Measurements from ENCODE around the gene TTK.

The TTK gene

GRCh38 chr6:79971193-79971592, 33.3 kb upstream of the TTK start:
- H3K4me3 ChIP-seq (ENCODE audit: low read depth, low read length) = no peak overlapping the region
- TF ChIP-seq MAX (IDR thresholded peaks at IDR 0.05; ENCODE audit: low read depth, low read length) (no peak), MYC (IDR thresholded peaks at IDR 0.05; ENCODE audit: low read depth, low read length) (no peak), CTCF (IDR thresholded peaks at IDR 0.05; ENCODE audit: low read depth, low read length) (no peak), POLR2A (IDR thresholded peaks at IDR 0.05; ENCODE audit: extremely low read depth, insufficient read length) (no peak)
- no peak for DNase-seq (ENCODE audit: low read depth)

DNA sequence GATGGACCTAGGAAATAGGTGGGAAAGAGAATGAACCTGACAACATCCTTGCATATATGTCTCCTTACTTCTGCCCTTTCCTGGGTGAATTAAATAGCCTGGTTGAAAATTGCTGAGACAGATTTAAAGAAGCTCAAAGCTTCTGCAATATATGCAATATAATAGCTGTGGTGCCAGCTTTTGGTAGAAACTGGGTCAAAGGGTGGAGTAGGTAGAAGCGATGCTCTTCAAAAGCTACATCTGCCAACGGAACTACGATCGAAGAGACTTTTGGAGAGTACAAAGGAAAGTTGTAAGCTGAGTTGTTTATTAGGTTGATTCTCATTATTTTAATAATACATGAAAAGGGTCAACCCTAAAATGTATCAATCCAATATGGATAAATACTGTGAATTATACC, 22.8 kb upstream of the TTK start:
- no peak for TF ChIP-seq CTCF (IDR thresholded peaks at IDR 0.05; ENCODE audit: low read depth, low read length)
- TF ChIP-seq MYC (IDR thresholded peaks at IDR 0.05; ENCODE audit: low read depth, low read length) = no peak
- TF ChIP-seq MAX (IDR thresholded peaks at IDR 0.05; ENCODE audit: low read depth, low read length) = no peak
- TF ChIP-seq POLR2A (IDR thresholded peaks at IDR 0.05; ENCODE audit: extremely low read depth, insufficient read length) = no peak
- H3K4me3 ChIP-seq (ENCODE audit: low read depth, low read length) = no peak overlapping the region
- no peak for DNase-seq (ENCODE audit: low read depth)

GRCh38 chr6:79984261-79984660, 20.2 kb upstream of the TTK start:
- peak; percentile 10 for DNase-seq (ENCODE audit: low read depth)
- no peak for TF ChIP-seq MYC (IDR thresholded peaks at IDR 0.05; ENCODE audit: low read depth, low read length)
- TF ChIP-seq MAX (IDR thresholded peaks at IDR 0.05; ENCODE audit: low read depth, low read length) = no peak
- TF ChIP-seq CTCF (IDR thresholded peaks at IDR 0.05; ENCODE audit: low read depth, low read length) = no peak
- TF ChIP-seq POLR2A (IDR thresholded peaks at IDR 0.05; ENCODE audit: extremely low read depth, insufficient read length) = no peak

DNA sequence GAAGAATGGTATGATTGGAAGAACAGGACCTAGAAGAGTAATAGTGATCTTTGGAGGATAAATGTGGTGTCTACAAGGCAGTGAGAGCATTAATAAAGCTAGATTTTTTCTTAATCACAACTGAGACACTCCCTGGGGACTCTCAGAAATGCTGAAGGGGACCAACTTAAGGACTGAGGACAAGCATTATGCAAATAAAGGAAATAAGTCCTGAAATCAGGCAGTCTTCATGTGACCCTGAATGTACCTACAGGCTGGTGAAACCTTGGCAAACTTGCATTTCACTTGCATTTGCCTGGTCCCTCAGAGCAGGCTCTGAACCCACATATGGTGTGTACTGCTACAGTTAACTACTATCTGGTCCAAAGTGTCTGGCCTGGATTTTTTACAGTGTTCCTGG, 19.3 kb upstream of the TTK start:
- TF ChIP-seq MAX (IDR thresholded peaks at IDR 0.05; ENCODE audit: low read depth, low read length) (no peak), MYC (IDR thresholded peaks at IDR 0.05; ENCODE audit: low read depth, low read length) (no peak), POLR2A (IDR thresholded peaks at IDR 0.05; ENCODE audit: extremely low read depth, insufficient read length) (no peak), CTCF (IDR thresholded peaks at IDR 0.05; ENCODE audit: low read depth, low read length) (no peak)
- H3K4me3 ChIP-seq (ENCODE audit: low read depth, low read length) = no peak overlapping the region
- no peak for DNase-seq (ENCODE audit: low read depth)

More at GRCh38 chr6:79984261-79984660, 20.2 kb upstream of the TTK start:
- H3K4me3 ChIP-seq (ENCODE audit: low read depth, low read length) = no peak overlapping the region

- H3K4me3 ChIP-seq (ENCODE audit: low read depth, low read length) = no peak overlapping the region
- DNase-seq (ENCODE audit: low read depth) = no peak
- TF ChIP-seq MYC (IDR thresholded peaks at IDR 0.05; ENCODE audit: low read depth, low read length) = no peak
- TF ChIP-seq CTCF (IDR thresholded peaks at IDR 0.05; ENCODE audit: low read depth, low read length) = no peak
- TF ChIP-seq MAX (IDR thresholded peaks at IDR 0.05; ENCODE audit: low read depth, low read length) = no peak
- no peak for TF ChIP-seq POLR2A (IDR thresholded peaks at IDR 0.05; ENCODE audit: extremely low read depth, insufficient read length)
Observed at GRCh38 chr6:79989641-79990040, 14.8 kb upstream of the TTK start.
